Natural killer cell (primary cell): ENCODE data around the gene RTN4. TPM values are rescaled to one million over a fixed set of nuclear protein-coding genes. Genes with fewer than 3 reads are reported as not detected.

ENCODE experiments used
- ATAC-seq, 3 donors: fragments of 150-1000 bp in 2 of 3; fragments of 200-7000 bp in 1 of 3; cut with Tn5 transposase; 1 replicate in 1 of 3; 2 replicates in 2 of 3; pipeline ENCODE4 v1.10.0; 2021; ENCODE audit warnings: mild to moderate bottlenecking in 2 of 3, moderate library complexity in 2 of 3
- DNase-seq, 2 donors: peaks; one replicate each; pipeline versions ENCODE4 v3.0.0 to v3.0.0-alpha.2; 2013 to 2021; ENCODE audit warnings: mixed read lengths in 1 of 2
- H3K27ac ChIP-seq: one replicate; pipeline ENCODE4 v1.5.1; 2013; ENCODE audit warnings: mild to moderate bottlenecking, low read length
- H3K27me3 ChIP-seq: one replicate; pipeline ENCODE4 v1.6.1; 2013; ENCODE audit warnings: low read length; ENCODE audit not compliant: control insufficient read depth, insufficient read depth
- H3K36me3 ChIP-seq: one replicate; pipeline ENCODE4 v1.6.1; 2013; ENCODE audit warnings: low read length; ENCODE audit not compliant: control insufficient read depth, insufficient read depth
- H3K4me1 ChIP-seq: one replicate; pipeline ENCODE4 v1.6.1; 2013; ENCODE audit warnings: low read length; ENCODE audit not compliant: control insufficient read depth, insufficient read depth
- H3K4me3 ChIP-seq: one replicate; pipeline ENCODE4 v1.5.1; 2013; ENCODE audit warnings: low read length
- H3K9me3 ChIP-seq: one replicate; pipeline ENCODE4 v1.6.1; 2013; ENCODE audit warnings: low read length; ENCODE audit not compliant: control insufficient read depth, insufficient read depth
- H3K27ac Mint-ChIP-seq, 2 donors: one replicate each; pipeline ENCODE4 v1.8.0; 2022; ENCODE audit warnings: mild to moderate bottlenecking in 2 of 2, mixed read lengths in 2 of 2, moderate library complexity in 1 of 2
- H3K27me3 Mint-ChIP-seq, 2 donors: one replicate each; pipeline ENCODE4 v1.8.0; 2022; ENCODE audit warnings: low read depth in 2 of 2, mixed read lengths in 2 of 2
- H3K36me3 Mint-ChIP-seq: one replicate; pipeline ENCODE4 v1.8.0; 2022; ENCODE audit warnings: mixed read lengths
- H3K4me1 Mint-ChIP-seq, 2 donors: one replicate each; pipeline ENCODE4 v1.8.0; 2022; ENCODE audit warnings: mixed read lengths in 2 of 2
- H3K4me3 Mint-ChIP-seq: one replicate; pipeline ENCODE4 v1.8.0; 2022; ENCODE audit warnings: mild to moderate bottlenecking, moderate library complexity, mixed read lengths
- H3K9me3 Mint-ChIP-seq, 2 donors: one replicate each; pipeline ENCODE4 v1.8.0; 2022; ENCODE audit warnings: mixed read lengths in 2 of 2
- WGBS: methylation state at CpG from one replicate; pipeline ENCODE4 v1.1.7; 2013; ENCODE audit warnings: missing lambda C conversion rate; ENCODE audit not compliant: insufficient coverage; 5-methylcytosine and 5-hydroxymethylcytosine counted together
- intact Hi-C: fragments of 100-400 bp; cut with micrococcal nuclease; formaldehyde crosslinking; loops from one replicate; pipeline ENCODE4 v1.14.2; 2022
- total RNA-seq, 4 donors: library from RNA; stranded (reverse); fragments of 120-200 nt in 1 of 4; gene quantifications; one replicate each; pipeline versions ENCODE4 v1.2.3 to v1.2.4, GENCODE V29; 2013 to 2022
- TF ChIP-seq, protein P1 (sequence below): fragments of 200-600 bp; IDR thresholded peaks from one replicate; pipeline ENCODE4 v1.8.0; 2022; ENCODE audit warnings: antibody characterized with exemption

RTN4 gene
- total RNA-seq, 3 donors from 2014 or later (not counting 1 experiment from before 2014, with no cell fraction given), result 100 to 117 (median 109) TPM

- Mint-ChIP-seq H3K4me1 (peaks cover 62 to 69% of the 10 kb centered on the region in 2 donors), H3K9me3 (no peaks in the 10 kb centered on the region), H3K4me3 (peak overlapping the region; percentile 60), H3K27me3 (no peaks in the 10 kb centered on the region), H3K36me3 (no peaks in the 10 kb centered on the region), H3K27ac (peak overlapping the region in 1 of 2 donors; percentile 74)
- ATAC-seq (no peak), DNase-seq (no peak)
- H3K36me3 ChIP-seq, result peaks cover 3% of the 10 kb centered on the region
- intact Hi-C loops, result no loop called here
- TF ChIP-seq, protein P1, sequence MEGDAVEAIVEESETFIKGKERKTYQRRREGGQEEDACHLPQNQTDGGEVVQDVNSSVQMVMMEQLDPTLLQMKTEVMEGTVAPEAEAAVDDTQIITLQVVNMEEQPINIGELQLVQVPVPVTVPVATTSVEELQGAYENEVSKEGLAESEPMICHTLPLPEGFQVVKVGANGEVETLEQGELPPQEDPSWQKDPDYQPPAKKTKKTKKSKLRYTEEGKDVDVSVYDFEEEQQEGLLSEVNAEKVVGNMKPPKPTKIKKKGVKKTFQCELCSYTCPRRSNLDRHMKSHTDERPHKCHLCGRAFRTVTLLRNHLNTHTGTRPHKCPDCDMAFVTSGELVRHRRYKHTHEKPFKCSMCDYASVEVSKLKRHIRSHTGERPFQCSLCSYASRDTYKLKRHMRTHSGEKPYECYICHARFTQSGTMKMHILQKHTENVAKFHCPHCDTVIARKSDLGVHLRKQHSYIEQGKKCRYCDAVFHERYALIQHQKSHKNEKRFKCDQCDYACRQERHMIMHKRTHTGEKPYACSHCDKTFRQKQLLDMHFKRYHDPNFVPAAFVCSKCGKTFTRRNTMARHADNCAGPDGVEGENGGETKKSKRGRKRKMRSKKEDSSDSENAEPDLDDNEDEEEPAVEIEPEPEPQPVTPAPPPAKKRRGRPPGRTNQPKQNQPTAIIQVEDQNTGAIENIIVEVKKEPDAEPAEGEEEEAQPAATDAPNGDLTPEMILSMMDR, result no peak
- 96% methylated on average over 3 of the region's 3 CpGs for WGBS
- H3K9me3 ChIP-seq, result no peaks in the 10 kb centered on the region
- no peaks in the 10 kb centered on the region for H3K27me3 ChIP-seq
- no peak overlapping the region for H3K4me3 ChIP-seq
- H3K4me1 ChIP-seq, result peaks cover 22% of the 10 kb centered on the region
- H3K27ac ChIP-seq, result no peak overlapping the region
Observed at GRCh38 chr2:54966837-54967236, 83.4 kb downstream of the RTN4 start.

DNA sequence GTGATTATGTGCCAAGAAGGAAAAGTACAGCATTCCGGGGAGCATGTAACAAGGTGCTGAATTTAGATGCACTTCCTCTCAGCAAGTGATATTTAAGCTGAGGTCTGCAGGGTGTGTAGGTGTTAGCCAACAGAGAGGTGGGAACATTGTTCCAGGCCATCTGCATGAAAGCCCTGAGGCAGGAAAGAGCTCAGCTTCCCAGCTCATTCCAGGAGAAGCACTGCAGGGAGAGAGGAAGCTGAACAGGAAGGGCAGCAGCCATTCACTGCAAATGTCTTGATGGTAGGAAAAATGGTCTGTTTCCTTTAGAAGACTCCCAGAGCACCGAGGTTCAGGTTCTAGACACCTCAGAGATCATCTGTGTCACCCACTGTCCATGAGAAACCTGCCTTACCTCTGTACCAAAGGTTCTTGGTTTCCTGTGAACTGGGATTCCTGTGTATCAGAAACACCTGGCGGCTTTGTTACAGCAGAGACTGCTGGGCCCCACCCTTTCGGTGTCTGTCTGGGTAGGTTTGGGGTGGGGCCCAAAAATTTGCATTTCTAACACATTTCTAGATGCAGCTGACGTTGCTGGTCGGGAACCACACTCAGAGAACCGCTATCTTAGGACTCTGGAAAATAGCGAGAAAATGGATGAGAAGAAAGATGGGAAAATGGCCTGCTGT lies 84.0 kb downstream of the RTN4 start:
- peak overlapping the region; percentile 74 to 76 for H3K27ac Mint-ChIP-seq
- H3K9me3 Mint-ChIP-seq, result no peaks in the 10 kb centered on the region
- no peak overlapping the region for H3K27ac ChIP-seq
- H3K36me3 ChIP-seq, result peaks cover 3% of the 10 kb centered on the region
- H3K4me3 ChIP-seq, result no peak overlapping the region
- H3K4me1 Mint-ChIP-seq, result peaks cover 58 to 65% of the 10 kb centered on the region in 2 donors
- H3K36me3 Mint-ChIP-seq, result no peaks in the 10 kb centered on the region
- H3K27me3 Mint-ChIP-seq, result no peaks in the 10 kb centered on the region
- H3K27me3 ChIP-seq, result no peaks in the 10 kb centered on the region
- peak; percentile 42 to 59 (median 42) for ATAC-seq
- 71% methylated on average over 7 of the region's 8 CpGs for WGBS
- DNase-seq, result no peak
- peak overlapping the region; percentile 60 for H3K4me3 Mint-ChIP-seq
- H3K4me1 ChIP-seq, result peaks cover 22% of the 10 kb centered on the region
- intact Hi-C loops, result no loop called here
- H3K9me3 ChIP-seq, result no peaks in the 10 kb centered on the region
- TF ChIP-seq, protein P1, result no peak

DNA sequence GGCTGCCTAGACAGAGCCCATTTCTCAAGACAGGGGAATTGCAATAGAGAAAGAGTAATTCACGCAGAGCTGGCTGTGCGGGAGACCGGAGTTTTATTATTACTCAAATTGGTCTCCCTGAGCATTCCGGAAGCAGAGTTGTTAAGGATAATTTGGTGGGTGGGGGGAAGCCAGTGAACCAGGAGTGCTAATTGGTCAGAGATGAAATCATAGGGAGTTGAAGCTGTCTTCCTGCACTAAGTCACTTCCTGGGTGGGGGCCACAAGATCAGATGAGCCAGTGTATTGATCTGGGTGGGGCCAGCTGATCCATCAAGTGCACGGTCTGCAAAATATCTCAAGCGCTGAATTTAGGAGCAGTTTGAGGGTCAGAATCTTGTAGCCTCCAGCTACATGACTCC lies 84.8 kb downstream of the RTN4 start:
- peaks cover 3% of the 10 kb centered on the region for H3K36me3 ChIP-seq
- 97% methylated on average over 6 of the region's 6 CpGs for WGBS
- H3K4me1 ChIP-seq, result peaks cover 22% of the 10 kb centered on the region
- no peak for DNase-seq
- intact Hi-C loops, result no loop called here
- no peak for ATAC-seq
- no peaks in the 10 kb centered on the region for H3K9me3 ChIP-seq
- TF ChIP-seq, protein P1, result no peak
- H3K27ac ChIP-seq, result no peak overlapping the region
- H3K27me3 ChIP-seq, result no peaks in the 10 kb centered on the region
- Mint-ChIP-seq H3K4me3 (peak overlapping the region; percentile 60), H3K4me1 (peaks cover 50 to 57% of the 10 kb centered on the region in 2 donors), H3K36me3 (no peaks in the 10 kb centered on the region), H3K9me3 (no peaks in the 10 kb centered on the region), H3K27ac (peak overlapping the region; percentile 74 to 76), H3K27me3 (no peaks in the 10 kb centered on the region)
- H3K4me3 ChIP-seq, result no peak overlapping the region

DNA sequence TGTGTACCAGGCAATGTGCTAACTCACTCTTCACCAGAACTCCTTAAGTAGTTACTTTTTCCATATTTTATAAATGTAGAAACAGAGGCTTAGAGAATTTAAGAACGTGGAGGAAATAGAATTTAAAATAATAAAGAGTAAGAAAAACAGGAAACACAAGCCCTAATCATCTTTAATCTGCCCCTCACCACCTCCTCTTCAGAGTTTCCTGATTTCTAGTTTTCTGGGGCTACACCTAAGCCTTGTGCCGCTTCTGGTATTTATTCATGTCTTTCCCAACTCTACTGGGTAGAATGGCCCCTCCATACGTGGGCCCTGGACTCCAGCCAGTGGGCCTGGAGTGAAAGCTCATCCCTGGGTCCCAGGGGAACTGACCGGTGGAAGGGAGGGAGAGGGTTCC lies 85.4 kb downstream of the RTN4 start:
- DNase-seq (no peak), ATAC-seq (peak in 2 of 3 donors; percentile 19 to 43)
- H3K27me3 ChIP-seq, result no peaks in the 10 kb centered on the region
- H3K4me1 Mint-ChIP-seq, result peaks cover 50 to 51% of the 10 kb centered on the region in 2 donors
- H3K4me3 Mint-ChIP-seq, result peak overlapping the region; percentile 60
- intact Hi-C loops, result no loop called here
- no peak overlapping the region for H3K27ac ChIP-seq
- no peaks in the 10 kb centered on the region for H3K36me3 Mint-ChIP-seq
- H3K4me1 ChIP-seq, result peaks cover 22% of the 10 kb centered on the region
- WGBS, result 47% methylated on average over 3 of the region's 4 CpGs
- peaks cover under 1% of the 10 kb centered on the region for H3K36me3 ChIP-seq
- TF ChIP-seq, protein P1, result no peak
- H3K27ac Mint-ChIP-seq, result peak overlapping the region; percentile 74 to 76
- H3K4me3 ChIP-seq, result no peak overlapping the region
- H3K9me3 Mint-ChIP-seq, result no peaks in the 10 kb centered on the region
- H3K9me3 ChIP-seq, result no peaks in the 10 kb centered on the region
- no peaks in the 10 kb centered on the region for H3K27me3 Mint-ChIP-seq
